T1000 (cell line): Measurements from ENCODE around the gene GPR162.
"Not testable (repeated sequence)": the region's sequence is repeated elsewhere in the genome, so short reads cannot be mapped to it uniquely, and the experiment has no call there.

ENCODE experiments used
- DNase-seq: peaks from one replicate; lab custom pipeline; 2025; ENCODE audit warnings: mixed read lengths; lab: John Stamatoyannopoulos, UW

Gene GPR162

GRCh38 chr12:6873094-6874014, 51.7 kb downstream of the GPR162 start, which contains the start of gene SPSB2:
TSS of gene SPSB2 (minus strand) at chr12:6873303. CDS start at chr12:6872901, 402 bp downstream.
- DNase-seq, result peak; percentile 94

- not testable (repeated sequence) for DNase-seq
Observed at GRCh38 chr12:6874015-6874368, 52.4 kb downstream of the GPR162 start.
